Astrocyte of the spinal cord (primary cell): ENCODE data around the gene LGALS8.

Source experiments
- DNase-seq: peaks from one replicate; pipeline ENCODE4 v3.0.0; 2011; ENCODE audit warnings: low read depth, low spot score
- H3K4me3 ChIP-seq: 2 replicates; pipeline ENCODE4 v1.5.1; 2011; ENCODE audit warnings: low read depth, mild to moderate bottlenecking, low read length, moderate library complexity
- in situ Hi-C: cut with HindIII; loops from 2 replicates; pipeline ENCODE4 v1.10.0; 2017; ENCODE audit warnings: low sequenced_read_pairs
- TF ChIP-seq, protein P1 (sequence below): IDR thresholded peaks from 2 replicates; pipeline ENCODE4 v1.5.1; 2012; ENCODE audit warnings: low read depth, mild to moderate bottlenecking, low read length, inconsistent platforms

The LGALS8 gene

DNA sequence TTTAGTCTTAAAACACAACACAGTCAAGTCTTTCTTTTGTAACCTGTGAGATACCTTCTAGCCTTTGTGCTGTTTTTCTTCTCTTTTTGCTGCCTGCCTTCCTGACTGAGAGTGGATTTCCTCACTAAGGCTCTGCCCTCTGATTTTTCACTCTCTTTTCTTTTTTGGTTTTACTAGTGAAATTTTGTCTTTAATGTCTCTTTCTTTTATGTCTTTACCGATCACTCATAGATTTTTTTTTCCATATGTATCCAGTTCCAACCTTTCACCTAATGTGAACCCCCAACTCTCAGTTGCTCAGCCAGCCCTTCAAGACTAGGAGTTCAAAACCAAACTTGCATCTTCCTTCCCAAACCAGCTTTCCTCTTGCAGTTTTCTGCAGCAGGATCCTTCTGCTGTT is 6.5 kb downstream of the LGALS8 start:
- TF ChIP-seq, protein P1, sequence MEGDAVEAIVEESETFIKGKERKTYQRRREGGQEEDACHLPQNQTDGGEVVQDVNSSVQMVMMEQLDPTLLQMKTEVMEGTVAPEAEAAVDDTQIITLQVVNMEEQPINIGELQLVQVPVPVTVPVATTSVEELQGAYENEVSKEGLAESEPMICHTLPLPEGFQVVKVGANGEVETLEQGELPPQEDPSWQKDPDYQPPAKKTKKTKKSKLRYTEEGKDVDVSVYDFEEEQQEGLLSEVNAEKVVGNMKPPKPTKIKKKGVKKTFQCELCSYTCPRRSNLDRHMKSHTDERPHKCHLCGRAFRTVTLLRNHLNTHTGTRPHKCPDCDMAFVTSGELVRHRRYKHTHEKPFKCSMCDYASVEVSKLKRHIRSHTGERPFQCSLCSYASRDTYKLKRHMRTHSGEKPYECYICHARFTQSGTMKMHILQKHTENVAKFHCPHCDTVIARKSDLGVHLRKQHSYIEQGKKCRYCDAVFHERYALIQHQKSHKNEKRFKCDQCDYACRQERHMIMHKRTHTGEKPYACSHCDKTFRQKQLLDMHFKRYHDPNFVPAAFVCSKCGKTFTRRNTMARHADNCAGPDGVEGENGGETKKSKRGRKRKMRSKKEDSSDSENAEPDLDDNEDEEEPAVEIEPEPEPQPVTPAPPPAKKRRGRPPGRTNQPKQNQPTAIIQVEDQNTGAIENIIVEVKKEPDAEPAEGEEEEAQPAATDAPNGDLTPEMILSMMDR = no peak
- in situ Hi-C loops = no loop called here
- H3K4me3 ChIP-seq = no peak overlapping the region
- DNase-seq = no peak

DNA sequence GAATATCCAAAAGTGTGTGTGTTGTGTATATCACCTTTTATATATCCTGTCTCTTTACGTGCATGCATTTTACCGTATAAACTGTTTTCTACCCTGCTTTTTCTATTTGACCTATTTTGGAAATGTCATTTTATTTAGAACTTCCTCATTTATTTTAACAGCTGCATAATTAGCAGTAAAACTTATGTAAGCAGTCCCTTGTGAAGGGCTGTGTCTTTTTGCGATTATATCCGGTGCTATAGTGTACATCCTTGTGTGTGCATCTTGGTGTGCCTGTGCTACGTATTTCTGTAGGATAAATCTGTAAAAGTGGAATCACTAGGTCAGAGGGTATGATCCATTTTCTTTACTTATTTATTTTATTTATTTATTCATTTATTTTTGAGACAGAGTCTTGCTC is 7.2 kb downstream of the LGALS8 start:
- in situ Hi-C loops = no loop called here
- no peak overlapping the region for H3K4me3 ChIP-seq
- DNase-seq = no peak
- TF ChIP-seq, protein P1 = no peak

DNA sequence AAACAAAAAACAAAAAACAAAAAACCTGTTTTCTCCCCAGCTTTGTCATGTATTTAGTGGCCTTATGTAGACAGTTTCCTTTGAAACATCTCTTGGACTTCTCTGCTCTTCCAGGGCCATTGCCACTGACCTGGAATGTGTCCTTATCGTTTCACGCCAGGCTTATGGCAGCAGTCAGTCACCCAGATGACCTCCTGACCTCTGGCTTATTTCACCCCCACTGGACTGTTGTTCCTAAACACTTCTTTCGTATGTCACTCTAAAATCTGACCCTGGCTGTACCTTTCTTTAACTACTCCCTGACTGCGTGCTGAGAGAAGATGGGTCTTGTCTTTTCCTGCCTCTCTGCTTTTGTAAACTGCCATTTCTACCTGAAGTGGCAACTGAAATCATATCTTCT is 9.1 kb downstream of the LGALS8 start:
- TF ChIP-seq, protein P1 = no peak
- in situ Hi-C loops = no loop called here
- DNase-seq = no peak
- no peak overlapping the region for H3K4me3 ChIP-seq

DNA sequence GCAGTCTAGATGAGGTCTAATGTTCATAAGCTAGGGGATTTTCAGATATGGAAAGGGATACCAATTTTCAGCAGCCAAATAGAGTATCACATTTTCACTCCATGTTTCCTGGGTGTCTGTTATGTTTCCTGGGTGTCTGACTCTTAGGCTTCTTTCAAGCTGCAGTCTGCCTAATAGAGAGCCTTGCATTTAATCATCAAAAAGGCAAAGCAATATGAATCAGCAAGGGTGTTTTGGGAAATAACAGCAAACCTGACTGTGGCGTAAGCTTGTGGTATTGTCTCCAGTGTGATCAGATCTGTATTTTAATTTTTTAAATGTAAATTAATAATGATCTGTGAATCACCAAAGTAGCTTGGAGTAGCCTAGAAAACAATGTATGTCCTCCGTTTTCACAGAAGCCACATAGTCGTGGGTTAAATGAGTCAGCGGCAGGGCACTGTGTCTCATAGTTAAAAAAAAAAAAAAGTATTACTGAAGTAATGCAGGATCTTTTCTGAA is 10.4 kb downstream of the LGALS8 start:
- TF ChIP-seq, protein P1 = no peak
- DNase-seq = peak; percentile 80
- H3K4me3 ChIP-seq = no peak overlapping the region
- in situ Hi-C loops = no loop called here

DNA sequence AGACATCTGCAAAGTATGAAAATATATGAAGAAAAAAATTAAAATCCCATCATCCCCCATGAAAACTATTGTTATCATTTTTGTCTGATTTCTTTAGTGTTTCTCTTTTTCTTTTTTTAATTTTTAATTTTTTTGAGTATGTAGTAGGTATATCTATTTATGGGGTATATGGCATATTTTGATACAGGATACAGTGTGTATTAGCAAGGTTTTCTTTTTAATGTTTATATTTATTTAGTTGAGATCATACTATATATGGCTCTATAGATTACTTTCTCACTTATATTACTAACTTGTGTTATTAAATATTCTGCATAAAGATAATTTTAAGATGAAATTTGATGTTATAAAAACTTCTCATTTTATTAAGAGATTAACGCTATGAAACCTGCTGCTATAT is 11.4 kb downstream of the LGALS8 start:
- no peak overlapping the region for H3K4me3 ChIP-seq
- in situ Hi-C loops = no loop called here
- TF ChIP-seq, protein P1 = no peak
- no peak for DNase-seq

DNA sequence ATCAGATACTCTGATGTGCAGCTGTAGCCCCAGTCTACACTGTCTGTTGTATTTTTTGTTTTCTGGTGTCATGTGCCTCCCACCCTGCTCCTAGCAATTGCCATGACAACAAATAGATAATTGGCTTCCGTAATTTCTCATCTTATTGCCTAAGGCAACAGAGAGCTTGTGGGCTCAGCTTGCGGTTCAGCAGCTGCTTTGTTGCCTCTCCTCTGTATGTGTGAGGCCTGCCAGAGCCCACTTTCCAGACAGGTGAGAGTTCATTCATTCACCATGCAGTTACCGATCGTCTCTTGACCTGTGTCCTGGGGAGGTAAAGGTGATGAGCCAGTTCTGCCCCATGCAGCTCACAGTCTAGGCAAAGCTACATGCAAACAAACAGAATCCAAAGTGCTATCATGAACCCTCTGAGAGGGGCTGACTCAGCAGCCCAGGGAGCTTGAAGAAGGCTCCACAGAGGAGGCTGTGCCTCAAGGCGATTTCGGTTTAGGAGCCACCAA is 11.9 kb downstream of the LGALS8 start:
- in situ Hi-C loops = no loop called here
- no peak overlapping the region for H3K4me3 ChIP-seq
- TF ChIP-seq, protein P1 = no peak
- DNase-seq = no peak

DNA sequence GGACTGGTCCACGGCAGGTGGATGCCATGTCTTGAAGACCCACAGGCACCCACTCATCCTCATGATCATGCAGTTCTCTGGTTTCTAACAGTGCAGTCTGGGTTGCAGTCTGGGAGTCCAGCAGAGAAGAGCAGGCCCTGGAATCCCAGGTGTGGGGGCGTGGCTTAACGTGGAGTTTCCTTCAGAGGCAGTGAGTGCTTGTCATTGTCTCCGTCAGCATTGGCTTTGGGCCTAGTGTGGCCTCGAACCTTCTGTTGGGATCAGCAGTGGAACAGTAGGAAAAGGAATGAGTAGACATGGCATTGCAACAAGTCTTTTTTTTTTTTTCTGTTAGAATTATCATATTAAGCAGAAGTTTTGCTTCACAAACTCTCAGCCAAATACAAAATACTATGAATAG is 12.8 kb downstream of the LGALS8 start:
- in situ Hi-C loops = no loop called here
- DNase-seq = no peak
- TF ChIP-seq, protein P1 = no peak
- H3K4me3 ChIP-seq = no peak overlapping the region
